ENCODE results near the gene ZBTB21. TPM values are rescaled to one million over a fixed set of nuclear protein-coding genes. Genes with fewer than 3 reads are reported as not detected.

Gene ZBTB21
- total RNA-seq, 1 experiment from 2014 or later, result 17.9 TPM

DNA sequence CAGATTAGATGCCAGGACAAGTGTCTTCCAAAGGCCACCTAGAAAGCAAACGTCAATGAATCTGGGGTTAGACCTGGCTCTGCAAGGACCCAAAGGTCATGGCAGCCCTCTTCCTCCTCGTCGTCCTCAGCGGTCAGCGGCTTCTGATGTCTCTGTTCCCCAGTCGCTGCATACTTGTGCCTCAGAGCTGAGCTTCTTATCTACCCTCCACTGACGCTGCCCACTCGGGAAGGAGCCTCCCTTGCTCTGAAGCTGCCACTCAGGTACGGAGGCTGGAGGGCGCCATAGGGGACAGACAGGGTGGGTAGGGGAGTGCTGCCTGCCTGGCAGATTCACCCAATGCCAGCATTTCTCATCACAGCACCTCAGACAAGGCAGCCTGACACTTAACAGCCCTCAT lies 49.6 kb upstream of the ZBTB21 start:
- intact Hi-C loops (cut with micrococcal nuclease; ENCODE audit: unreplicated experiment) (no loop called here), in situ Hi-C loops (cut with HindIII; ENCODE audit: low pct_unique_long_range_greater_than_20kb, low sequenced_read_pairs) (no loop called here)
- BruUV-seq (replicated peaks), result no TSS peak

GRCh38 chr21:42059141-42059540 lies 49.0 kb upstream of the ZBTB21 start:
- ATAC-seq, result no peak
- Histone ChIP-seq H3K4me3 (ENCODE audit: low read depth in 2 of 2, low read length in 2 of 2) (no peak overlapping the region), H3K4me1 (ENCODE audit: control insufficient read depth, insufficient read depth, low read length) (no peaks in the 10 kb centered on the region; the same call in 1 of the 2 replicates), H3K9me3 (ENCODE audit: control insufficient read depth, insufficient read depth, low read depth, low read length) (no peaks in the 10 kb centered on the region), H3K36me3 (ENCODE audit: control insufficient read depth, insufficient read depth, low read length) (no peaks in the 10 kb centered on the region), H3K27me3 (ENCODE audit: control insufficient read depth, insufficient read depth, low read length) (no peaks in the 10 kb centered on the region), H3K27ac (ENCODE audit: low read length) (no peak overlapping the region)
- ChIA-PET CTCF (no interaction called here), POLR2A (interaction anchor here (0.6 kb wide), 1 partner anchor 33 kb away, joined by 3 read pairs; no protein-coding TSS in a partner anchor)
- intact Hi-C loops (cut with micrococcal nuclease; ENCODE audit: unreplicated experiment) (no loop called here), in situ Hi-C loops (cut with HindIII; ENCODE audit: low pct_unique_long_range_greater_than_20kb, low sequenced_read_pairs) (no loop called here)
- no peak for TF ChIP-seq REST (IDR thresholded peaks at IDR 0.05; ENCODE audit: insufficient read depth in 1 of 2, low read depth in 2 of 2, low read length in 1 of 2)
- TF ChIP-seq TCF7L2 (IDR thresholded peaks at IDR 0.05; ENCODE audit: low read depth, low read length), result no peak
- TF ChIP-seq SIN3A (IDR thresholded peaks at IDR 0.05; ENCODE audit: borderline replicate concordance, insufficient read depth, low read depth, low read length), result no peak
- TF ChIP-seq CTCF (IDR thresholded peaks at IDR 0.05), result no peak
- TF ChIP-seq POLR2AphosphoS5 (IDR thresholded peaks at IDR 0.05; ENCODE audit: low read depth, low read length), result no peak
- no peak for DNase-seq (ENCODE audit: low read depth, low spot score)
- no TSS peak for BruUV-seq (replicated peaks)

More for the DNA sequence above, 49.6 kb upstream of the ZBTB21 start:
- H3K36me3 ChIP-seq (ENCODE audit: control insufficient read depth, insufficient read depth, low read length), result no peaks in the 10 kb centered on the region
- H3K27me3 ChIP-seq (ENCODE audit: control insufficient read depth, insufficient read depth, low read length), result no peaks in the 10 kb centered on the region
- ChIA-PET POLR2A (no interaction called here), CTCF (no interaction called here)
- H3K9me3 ChIP-seq (ENCODE audit: control insufficient read depth, insufficient read depth, low read depth, low read length), result no peaks in the 10 kb centered on the region
- no peak for DNase-seq (ENCODE audit: low read depth, low spot score)
- no peak overlapping the region for H3K4me3 ChIP-seq (ENCODE audit: low read depth in 2 of 2, low read length in 2 of 2)
- TF ChIP-seq POLR2AphosphoS5 (IDR thresholded peaks at IDR 0.05; ENCODE audit: low read depth, low read length) (no peak), CTCF (IDR thresholded peaks at IDR 0.05) (no peak), SIN3A (IDR thresholded peaks at IDR 0.05; ENCODE audit: borderline replicate concordance, insufficient read depth, low read depth, low read length) (no peak), REST (IDR thresholded peaks at IDR 0.05; ENCODE audit: insufficient read depth in 1 of 2, low read depth in 2 of 2, low read length in 1 of 2) (no peak), TCF7L2 (IDR thresholded peaks at IDR 0.05; ENCODE audit: low read depth, low read length) (no peak)
- no peak for ATAC-seq
- no peak overlapping the region for H3K27ac ChIP-seq (ENCODE audit: low read length)
- no peaks in the 10 kb centered on the region; the same call in 1 of the 2 replicates for H3K4me1 ChIP-seq (ENCODE audit: control insufficient read depth, insufficient read depth, low read length)
